Coronary artery (tissue), 2 donors: Measurements from ENCODE around the gene KHDRBS1.
A peak's percentile ranks its signal among the peaks of the same experiment; 100 is the strongest.

Experiments used
- DNase-seq: peaks from one replicate; pipeline ENCODE4 v3.0.0-alpha.2; 2017; ENCODE audit warnings: low spot score
- H3K27ac ChIP-seq, 2 donors: fragments of 200-600 bp; sonication (generic); one replicate each; pipeline ENCODE4 v1.5.1; 2016 to 2019
- H3K4me3 ChIP-seq: fragments of 200-600 bp; sonication (generic); 2 replicates; pipeline ENCODE4 v1.5.1; 2016; ENCODE audit warnings: mild to moderate bottlenecking, moderate library complexity
- TF ChIP-seq, protein P1 (sequence below): fragments of 200-600 bp; sonication (generic); IDR thresholded peaks from one replicate; pipeline ENCODE4 v1.5.1; 2019; ENCODE audit warnings: antibody characterized with exemption

Gene KHDRBS1

DNA sequence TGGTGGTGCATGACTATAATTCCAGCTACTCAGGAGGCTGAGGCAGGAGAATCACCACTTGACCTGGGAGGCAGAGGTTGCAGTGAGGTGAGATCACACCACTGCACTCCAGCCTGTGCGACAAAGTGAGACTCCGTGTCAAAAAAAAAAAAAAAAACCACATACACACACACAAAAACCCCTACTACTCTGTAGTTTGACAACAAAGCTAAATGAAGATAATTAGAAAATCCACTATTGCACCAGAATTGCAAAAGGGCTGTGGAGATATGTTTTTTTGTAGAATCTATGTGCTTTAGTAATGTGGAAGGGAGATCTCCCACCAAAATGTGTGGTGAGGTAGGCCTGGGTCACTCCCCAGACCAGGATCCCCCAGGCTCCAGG lies 32.2 kb upstream of the KHDRBS1 start:
- TF ChIP-seq, protein P1, sequence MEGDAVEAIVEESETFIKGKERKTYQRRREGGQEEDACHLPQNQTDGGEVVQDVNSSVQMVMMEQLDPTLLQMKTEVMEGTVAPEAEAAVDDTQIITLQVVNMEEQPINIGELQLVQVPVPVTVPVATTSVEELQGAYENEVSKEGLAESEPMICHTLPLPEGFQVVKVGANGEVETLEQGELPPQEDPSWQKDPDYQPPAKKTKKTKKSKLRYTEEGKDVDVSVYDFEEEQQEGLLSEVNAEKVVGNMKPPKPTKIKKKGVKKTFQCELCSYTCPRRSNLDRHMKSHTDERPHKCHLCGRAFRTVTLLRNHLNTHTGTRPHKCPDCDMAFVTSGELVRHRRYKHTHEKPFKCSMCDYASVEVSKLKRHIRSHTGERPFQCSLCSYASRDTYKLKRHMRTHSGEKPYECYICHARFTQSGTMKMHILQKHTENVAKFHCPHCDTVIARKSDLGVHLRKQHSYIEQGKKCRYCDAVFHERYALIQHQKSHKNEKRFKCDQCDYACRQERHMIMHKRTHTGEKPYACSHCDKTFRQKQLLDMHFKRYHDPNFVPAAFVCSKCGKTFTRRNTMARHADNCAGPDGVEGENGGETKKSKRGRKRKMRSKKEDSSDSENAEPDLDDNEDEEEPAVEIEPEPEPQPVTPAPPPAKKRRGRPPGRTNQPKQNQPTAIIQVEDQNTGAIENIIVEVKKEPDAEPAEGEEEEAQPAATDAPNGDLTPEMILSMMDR = no peak
- no peak overlapping the region for H3K4me3 ChIP-seq
- no peak for DNase-seq
- H3K27ac ChIP-seq = no peak overlapping the region

DNA sequence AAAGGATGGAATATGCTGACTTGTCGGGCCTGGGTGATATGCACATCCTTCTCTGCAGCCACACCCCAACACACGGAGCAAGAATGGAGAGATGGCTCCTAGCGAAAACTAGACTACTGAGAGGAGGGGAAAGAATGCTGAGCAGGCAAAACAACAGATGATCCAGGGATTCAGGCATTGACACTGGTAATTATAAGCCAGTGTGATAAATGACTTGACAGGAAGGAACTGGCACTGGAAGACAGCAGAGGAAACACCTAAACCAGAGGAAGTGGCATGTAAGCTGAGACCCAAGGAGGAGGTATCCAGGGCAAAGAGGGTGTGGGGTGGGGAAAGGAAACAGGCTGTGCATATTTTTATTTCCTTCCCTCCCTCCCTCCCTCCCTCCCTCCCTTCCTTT lies 31.7 kb upstream of the KHDRBS1 start:
- no peak for DNase-seq
- Histone ChIP-seq H3K4me3 (no peak overlapping the region), H3K27ac (no peak overlapping the region)
- TF ChIP-seq, protein P1 = no peak

DNA sequence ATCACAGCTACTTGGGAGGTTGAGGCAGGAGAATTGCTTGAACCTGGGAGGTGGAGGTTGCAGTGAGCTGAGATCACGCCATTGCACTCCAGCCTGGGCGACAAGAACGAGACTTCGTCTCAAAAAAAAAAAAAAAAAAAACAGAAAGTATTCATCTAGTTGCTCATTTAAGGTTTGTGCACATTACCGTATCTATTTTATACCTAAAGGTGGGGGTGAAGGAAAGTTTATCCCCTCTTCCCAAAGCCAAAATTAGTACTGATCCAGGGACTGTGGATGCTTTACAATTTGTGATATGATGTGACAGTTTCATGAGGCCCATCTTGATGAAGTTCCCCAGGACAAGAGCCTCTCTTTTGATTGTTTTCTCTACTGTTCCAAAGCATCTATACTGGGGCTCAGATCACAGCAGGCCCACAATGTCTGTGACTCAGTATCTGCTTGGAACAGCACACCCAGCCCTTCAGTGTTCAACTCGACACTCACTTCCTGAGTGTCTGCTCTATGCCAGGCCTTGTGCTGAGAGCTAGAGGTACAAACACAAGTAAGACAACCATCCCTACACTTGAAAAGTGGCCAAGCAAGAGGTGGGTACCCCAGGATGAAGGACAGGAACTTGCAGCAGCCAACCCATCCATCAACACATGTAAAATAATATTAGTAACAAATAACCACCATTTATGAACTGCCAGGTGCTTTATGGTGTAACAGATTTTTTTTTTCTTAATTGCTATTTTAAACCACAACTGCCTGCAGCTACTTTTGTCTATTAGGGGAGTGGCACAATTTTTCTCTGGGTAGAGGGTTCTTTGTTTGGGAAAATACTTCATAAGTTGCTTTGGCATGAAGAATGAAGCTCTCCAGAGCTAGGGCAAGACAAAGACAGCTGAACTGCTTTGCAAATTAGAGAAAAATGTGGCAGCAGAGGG lies 29.0 kb upstream of the KHDRBS1 start:
- TF ChIP-seq, protein P1 = no peak
- no peak overlapping the region for H3K4me3 ChIP-seq
- DNase-seq = no peak
- H3K27ac ChIP-seq = peak overlapping the region in 1 of 2 donors; percentile 1

DNA sequence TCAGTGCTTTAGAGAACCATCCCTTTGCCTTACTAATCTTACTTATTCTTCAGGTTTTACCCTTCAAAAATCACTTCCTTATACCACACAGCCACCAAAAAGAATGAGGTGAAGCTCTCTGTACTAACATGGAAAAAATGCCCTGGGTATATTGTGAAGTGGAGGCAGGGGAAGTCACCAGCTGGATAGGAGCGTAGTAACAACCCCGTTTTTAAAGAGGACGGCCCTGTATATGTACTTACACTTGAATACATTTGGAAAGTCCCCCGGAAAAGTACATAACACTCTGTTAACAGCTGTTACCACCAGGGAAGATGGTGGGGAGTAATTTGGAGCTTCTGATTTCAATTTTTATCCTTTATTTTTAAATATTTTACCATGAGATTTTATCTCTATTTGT lies 28.2 kb upstream of the KHDRBS1 start:
- Histone ChIP-seq H3K27ac (peak overlapping the region in 1 of 2 donors; percentile 1), H3K4me3 (no peak overlapping the region)
- DNase-seq = no peak
- TF ChIP-seq, protein P1 = no peak

DNA sequence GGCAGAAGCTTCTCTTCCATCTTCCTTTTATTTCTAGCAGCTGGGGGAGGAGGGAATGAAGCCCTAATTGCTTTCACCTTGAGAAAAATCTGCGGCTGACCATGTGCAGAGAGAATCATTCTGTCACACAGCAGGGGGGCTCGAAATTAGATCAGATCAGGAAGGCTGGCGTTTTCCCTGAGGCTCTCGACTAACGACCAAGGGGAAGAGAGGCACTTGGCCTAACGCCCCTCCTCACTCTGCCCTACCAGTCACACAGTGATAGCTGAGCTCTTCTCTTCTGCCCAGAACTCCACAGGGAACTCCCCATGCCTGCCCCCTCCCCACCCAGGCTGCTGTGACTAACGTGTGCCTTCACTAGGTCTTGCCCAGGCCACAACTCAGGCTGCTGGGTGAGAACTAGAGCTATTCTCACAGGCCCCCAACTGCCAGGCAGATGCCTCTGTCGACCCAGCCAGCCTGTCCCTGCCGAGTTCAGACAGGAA lies 26.5 kb upstream of the KHDRBS1 start:
- no peak overlapping the region for H3K27ac ChIP-seq
- no peak overlapping the region for H3K4me3 ChIP-seq
- DNase-seq = no peak
- TF ChIP-seq, protein P1 = no peak

DNA sequence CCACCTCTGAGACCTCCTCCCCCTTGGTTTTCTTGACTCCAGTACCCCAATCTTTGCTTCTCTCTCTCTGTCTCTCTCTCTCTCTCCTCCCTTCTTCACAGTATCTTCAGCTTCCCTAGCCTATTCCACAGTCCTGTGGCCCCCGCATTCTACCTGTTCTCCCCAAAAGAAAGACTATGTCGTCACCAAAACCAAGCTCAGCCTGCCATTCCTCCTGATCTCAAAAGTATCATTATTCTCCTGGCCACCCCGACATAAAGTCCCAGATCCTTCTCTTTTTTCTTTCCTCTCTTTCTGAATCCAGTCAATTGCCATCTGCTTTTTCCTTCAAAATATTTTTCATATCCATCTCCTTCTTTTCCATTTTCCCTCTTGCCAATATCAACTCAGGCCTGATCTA lies 23.7 kb upstream of the KHDRBS1 start:
- TF ChIP-seq, protein P1 = no peak
- DNase-seq = no peak
- Histone ChIP-seq H3K27ac (no peak overlapping the region), H3K4me3 (no peak overlapping the region)

DNA sequence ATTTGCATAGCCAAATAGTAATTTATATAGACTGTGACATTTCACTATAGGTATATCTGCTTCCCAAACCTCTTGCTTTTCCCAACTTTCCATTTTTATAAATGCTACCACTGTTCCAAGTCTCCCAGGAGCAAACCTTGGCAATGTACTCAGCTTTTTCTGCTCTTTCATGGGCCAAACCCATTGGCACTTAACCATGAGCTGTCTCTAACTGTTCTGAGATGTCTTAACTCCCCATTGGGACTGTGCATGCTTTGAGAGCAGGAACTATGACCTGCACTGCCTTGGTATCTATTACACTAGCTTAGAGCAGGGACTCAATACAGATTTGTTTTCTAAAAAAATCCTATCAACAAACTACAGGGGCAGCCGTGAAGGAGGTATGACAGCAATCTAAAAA lies 22.5 kb upstream of the KHDRBS1 start:
- Histone ChIP-seq H3K4me3 (no peak overlapping the region), H3K27ac (no peak overlapping the region)
- DNase-seq = no peak
- TF ChIP-seq, protein P1 = no peak
